Activated CD4-positive, alpha-beta T cell treated with anti-CD3 and anti-CD28 coated beads for 4 hours (primary cell): ENCODE measurements around the gene ARID5A.

Experiments
- DNase-seq, 2 donors: peaks; one replicate each; pipeline ENCODE4 v3.0.0-alpha.2; 2020

ARID5A gene

GRCh38 chr2:96506907-96507240 lies 29.7 kb upstream of the ARID5A start:
- no peak for DNase-seq

- peak; percentile 83 to 89 for DNase-seq
Observed at GRCh38 chr2:96507957-96508520, 28.5 kb upstream of the ARID5A start.

DNA sequence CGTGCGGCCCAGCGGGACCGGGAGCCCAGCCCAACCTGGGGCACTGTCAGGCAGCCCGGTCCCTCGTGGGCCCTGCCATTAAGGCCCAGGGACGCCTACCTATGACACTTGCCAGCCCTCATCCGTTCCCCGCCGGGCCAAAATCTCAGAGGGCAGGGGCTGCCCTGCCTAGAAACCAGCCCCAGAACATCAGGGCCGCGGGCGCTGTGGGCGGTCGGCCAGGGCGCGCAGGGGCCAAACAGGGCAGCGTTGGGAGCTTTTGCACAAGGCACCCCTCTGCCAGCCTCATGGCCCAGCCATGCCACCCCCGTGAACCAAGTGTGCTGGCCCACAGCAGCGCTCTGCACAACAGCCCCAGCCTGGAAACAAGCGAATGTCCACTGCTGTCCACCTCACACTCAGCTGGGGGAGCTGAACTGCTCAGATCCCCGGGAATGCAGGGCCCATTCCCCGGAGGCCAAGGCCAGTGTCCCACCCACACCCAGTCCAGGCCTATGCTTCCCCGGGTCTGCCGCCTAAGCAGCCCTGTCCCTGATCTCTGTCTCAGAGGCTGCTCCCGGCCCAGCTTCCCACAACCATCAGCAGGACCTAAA lies 27.9 kb upstream of the ARID5A start:
- DNase-seq: no peak

DNA sequence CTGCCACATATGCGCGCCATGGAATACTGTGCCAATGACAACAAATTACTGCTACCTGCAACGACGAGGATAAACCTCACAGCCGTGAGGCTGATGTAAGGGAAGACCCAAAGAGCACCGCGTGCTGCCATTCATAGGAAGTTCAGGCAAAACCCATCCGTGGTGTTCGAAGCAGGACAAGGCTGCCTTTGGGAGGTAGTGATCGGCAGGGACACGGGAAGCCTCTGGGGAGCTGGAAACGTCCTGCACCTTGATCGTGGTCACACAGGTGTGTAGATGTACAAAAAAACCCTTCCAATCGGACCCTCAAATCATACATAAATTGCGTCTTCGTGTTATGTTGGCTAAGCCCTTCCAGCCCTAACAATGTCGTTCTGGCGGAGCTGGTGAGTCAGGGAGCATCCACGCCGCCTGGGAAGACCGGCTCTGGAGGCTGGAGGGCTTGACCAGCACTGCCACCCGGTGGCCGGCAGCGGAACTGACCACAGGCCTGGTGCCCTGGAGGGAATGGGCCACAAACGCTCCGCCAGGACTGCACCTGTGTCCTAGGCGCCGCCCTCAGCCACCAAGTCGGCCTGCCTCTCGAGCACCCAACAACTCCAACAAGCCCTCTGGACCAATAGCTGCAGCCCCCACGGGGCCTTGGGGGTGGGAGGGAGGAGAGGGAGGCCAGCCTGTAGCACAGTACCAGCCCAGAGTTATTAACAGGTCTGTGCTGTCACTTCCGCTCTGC lies 27.3 kb upstream of the ARID5A start:
- DNase-seq: peak; percentile 41 to 54

GRCh38 chr2:96509847-96510230 lies 26.7 kb upstream of the ARID5A start:
- no peak for DNase-seq

- no peak for DNase-seq
Observed at GRCh38 chr2:96510931-96511595, 25.5 kb upstream of the ARID5A start.

GRCh38 chr2:96511851-96512250 lies 24.7 kb upstream of the ARID5A start:
- DNase-seq: no peak

DNA sequence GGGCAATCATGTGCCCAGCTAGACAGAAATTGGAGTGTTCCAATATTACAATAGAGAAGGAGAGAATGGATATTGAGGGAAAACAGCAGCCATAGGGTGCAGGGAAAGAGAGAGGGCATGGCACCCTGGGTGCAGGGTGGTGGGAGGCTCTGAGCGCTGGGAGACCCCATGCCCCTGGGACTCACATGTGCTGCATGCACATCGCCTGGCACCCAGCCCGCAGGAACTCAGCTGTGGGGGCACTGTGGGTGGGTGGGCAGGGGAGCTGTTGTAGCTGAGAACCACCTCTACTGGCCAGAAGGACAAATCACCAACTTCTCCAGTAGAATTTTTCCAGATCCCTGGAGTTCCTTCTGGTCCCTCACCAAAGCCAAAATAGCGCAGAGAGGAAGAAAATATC lies 24.2 kb upstream of the ARID5A start:
- no peak for DNase-seq

DNA sequence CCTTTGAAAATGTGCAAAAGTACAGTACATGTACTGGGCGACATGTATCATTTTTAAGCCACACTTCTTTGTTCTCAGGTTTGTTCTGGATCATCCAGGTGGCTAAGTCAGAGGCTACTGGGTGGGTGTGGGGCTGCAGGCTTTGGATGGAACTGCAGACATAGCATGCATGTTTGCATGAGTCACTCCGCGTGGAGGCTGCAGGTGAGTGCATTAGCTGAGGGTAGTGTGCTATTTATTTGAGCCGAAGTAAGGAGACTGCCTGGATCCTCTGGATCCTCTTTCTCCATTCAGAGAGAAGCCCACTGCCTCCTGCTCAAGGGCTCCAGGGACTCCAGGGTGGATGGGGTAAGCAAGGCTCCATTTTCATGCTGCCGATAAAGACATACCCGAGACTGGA lies 22.0 kb upstream of the ARID5A start:
- no peak for DNase-seq

DNA sequence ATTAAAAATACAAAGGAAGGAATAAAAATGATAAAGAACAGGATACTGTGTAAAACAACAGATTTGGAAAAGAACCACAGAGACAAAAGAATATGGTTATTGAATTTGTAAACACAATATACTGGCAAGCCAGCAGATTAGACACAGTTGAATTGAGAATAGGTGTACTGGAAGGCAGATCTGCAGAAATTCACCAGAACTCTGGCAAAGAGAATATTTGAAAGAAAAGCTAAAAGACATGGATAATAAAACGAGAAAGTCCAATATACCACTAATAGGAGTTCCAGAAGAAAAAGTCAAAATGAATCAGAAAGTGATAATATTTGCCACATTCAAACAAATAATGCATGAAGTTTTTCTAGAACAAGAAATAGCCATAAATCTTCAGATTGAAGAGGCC lies 19.5 kb upstream of the ARID5A start:
- DNase-seq: no peak

DNA sequence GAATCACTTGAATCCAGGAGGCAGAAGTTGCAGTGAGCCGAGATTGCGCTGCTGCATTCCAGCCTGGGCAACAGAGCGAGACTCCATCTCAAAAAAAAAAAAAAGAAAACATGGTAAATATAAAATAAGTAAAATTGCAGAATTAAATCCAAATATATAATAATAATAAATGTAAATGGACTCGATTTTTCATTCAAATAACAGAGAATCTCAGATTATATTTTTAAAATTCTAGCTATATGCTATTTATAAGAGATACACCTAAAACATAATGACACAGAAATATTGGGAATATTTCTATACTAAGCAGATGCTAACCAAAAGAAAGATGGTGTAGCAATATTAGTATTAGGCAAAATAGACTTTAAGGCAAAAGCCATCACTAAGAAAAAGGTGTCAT lies 16.3 kb upstream of the ARID5A start:
- DNase-seq: no peak

DNA sequence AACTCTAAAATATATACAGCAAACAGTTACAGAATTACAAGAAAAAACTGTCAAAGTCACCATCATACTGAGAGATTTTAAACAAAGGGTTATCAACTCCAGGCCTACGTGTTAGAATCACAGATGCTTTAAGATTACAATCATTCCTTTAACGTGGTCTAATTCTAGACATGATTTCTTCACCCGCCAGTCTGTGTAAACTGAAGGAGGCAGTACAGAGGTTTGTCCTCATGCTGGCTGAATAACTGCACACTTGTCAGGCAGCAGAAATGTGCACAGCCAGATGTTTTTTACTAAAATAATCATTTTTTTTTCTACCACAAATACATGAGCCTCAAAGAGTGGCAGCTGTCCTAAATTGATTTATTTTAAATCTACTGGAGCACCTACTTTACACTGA lies 15.9 kb upstream of the ARID5A start:
- no peak for DNase-seq

GRCh38 chr2:96521219-96521618 lies 15.3 kb upstream of the ARID5A start:
- DNase-seq: no peak

DNA sequence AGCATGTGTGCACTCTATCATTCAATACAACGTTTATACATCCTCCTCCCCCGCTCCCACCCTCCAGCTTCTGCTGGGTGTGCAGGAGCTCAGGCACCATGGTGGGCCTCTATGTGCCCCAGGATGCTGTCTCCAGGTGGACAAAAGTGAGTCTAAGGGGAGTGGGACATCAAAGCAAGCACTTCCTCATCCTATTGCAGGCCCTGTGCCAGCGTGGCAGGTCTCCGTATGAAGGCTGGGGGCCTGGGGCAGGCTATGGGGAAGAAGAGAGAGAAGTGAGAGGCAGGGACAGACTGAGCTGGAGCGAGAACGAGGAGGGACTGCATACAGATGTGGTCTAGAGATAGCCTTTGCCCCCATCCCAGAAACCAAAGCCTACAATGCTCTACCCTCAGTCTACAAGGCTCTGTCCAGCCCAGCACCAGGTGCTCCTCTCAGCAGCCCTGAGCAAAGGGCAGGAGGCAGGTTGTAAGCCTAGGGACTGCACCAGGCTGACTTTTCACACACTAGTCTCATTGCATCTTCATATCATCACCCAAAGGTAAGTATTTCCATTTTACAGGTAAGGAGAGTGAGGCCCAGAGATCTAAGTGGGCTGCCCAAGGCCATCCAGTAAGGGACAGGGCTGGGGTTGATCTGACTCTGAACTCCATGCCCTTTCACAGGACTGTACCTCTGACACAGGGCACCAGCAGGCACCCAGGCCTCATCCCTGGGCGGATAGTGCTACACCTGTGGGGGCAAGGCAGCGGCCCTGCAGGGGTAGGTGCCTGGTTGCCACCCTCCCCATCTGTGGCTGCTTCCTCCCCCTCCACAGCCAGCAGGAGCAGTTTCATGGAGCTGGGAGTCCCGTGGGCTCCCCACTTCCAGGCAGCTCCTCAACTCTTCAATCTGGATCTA lies 14.0 kb upstream of the ARID5A start:
- no peak for DNase-seq

DNA sequence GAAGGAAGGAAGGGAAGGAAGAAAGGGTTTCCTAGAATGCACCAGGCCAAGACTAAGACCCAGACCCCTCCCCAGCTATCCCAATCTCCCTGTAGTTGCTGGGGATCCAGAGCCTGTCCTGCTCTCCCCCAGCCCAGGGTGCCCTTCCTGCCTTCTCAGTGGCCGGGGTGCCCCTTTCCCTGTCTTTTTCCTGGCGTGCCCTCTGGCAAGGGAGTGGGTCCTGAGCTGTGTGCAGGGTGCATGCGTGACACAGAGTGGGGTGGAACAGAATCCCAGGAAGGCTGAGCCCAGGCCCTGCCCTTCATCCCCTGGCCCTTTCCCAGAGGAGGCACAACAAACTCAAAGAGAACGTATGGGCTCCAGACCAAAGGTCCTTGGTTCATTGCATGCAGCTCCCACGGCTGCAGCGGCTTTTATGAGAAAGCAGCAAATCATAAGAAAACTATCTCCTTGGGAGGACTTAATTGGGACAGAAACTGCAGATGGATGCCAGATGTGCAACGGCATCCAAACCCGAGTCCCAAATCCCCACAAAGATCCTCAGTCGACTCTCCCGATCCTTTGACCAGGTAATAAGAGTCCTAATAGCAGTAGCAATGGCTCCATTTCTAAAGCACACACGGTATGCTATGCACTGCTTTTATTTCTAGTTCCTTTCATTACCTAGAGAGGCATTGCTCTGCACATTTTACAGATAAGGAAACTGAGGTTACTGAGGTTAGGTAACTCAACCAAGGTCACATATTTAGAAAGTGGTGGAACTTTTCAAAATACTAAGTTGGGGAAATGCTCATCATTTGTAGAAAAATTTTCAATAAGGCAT lies 12.7 kb upstream of the ARID5A start:
- DNase-seq: no peak

DNA sequence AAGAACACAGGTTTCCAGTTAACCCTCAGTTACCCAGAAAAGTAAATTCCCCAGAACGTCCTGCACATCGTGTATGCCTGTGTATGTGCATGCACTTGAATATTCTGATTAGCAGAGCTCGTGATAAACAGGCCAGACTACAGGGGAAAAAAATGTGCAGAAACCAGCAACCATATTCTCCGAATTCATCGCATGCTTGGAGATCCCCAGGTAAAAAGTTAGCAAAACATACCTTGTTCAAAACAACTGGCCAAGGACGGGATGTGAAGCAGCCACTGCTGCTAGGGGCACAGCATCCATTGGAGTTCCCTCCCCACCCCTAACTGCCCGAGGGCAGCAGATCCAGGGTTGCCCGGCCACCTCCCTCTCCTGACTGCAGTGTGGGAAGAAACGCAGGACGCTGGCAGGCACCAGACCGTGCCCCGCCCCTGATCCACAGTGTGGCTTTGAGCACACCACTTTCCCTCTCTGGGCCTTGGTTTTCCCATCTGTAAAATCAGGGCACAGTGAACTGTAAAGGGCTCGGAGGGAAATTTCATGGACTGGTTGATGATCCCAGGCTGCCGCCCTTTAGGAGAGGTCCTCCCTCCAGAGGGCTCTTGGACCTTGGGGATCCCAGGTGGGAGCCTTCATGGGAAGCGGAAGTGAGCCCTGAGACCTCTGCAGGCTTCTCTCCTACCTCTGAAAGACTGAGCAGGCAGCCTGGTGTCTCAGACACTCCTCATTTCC lies 11.9 kb upstream of the ARID5A start:
- no peak for DNase-seq

DNA sequence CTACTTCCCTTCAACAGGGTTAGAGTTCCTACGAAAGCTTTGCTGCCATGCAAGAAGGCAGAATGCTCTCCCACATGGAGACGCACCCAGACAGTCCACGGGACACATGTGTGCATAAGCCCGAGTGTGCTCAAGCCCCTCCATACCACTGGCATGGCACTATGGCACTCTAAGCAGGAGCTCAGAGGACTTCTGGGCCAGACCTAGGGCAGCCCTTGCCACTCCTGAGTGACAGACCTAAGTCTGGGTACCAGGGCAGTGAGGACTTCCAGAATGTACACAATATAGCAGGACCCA lies 11.4 kb upstream of the ARID5A start:
- no peak for DNase-seq

DNA sequence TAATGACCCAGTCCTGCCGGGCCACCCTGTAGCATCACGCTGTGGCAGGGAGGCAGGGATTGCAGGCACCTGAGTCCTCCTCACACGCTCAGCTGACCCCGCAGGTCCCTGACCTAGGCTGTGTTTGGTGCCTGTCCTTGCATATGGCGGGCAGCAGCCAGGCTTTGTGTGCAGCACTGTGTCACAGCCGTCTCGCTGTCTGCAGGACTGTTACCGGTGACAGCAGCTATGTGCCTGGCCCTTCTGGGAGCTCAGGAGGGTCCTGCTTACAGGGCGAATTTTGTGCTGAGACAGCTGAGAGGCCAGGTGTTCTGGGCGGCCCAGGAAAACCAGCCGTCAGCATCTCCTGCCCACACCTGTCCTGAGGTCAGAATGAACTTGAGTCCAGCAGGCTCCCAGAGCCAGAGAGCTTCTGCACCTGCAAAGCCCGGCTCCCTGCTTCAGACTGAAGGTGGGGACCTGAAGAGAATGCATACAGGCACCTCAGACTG lies 10.4 kb upstream of the ARID5A start:
- no peak for DNase-seq

GRCh38 chr2:96526615-96527285 lies 9.8 kb upstream of the ARID5A start:
- no peak for DNase-seq

DNA sequence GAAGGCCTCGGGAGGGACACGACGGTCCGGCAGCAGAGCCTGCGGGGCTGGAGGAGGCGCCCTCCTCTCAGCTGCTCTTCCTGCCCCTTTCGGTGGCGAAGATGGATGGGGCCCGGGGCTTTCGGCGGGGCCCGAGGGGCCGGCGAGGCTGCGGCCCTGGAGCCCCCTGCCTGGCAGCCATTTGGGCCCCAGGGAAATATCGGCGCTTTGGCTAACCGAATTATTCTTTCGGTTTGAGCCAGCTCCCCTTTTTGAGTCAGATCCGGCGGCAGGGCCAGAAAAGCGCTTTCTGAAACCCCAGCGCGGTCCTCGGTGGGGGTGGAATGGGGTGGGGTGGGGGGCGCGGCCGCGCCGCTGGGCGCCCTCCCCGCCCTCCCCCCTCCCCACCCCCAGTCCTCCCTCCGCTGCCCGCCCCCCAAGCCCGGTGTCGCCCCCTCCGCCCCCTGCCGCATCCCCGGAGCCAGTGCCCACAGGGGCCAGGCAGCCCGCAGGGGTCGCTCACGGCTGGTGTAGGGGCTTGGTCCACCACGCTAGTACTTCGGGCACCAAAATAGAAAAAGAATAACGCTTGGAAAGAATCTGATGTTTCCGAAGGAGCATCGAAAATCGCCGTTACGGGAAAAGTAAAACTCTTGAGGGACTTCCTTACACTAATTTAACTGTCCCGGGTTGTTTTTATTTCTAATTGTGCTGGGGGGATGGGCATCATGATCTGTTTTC lies 9.1 kb upstream of the ARID5A start:
- peak; percentile 61 to 63 for DNase-seq
